Measurements from ENCODE around the gene BLTP3A.

The BLTP3A gene

GRCh38 chr6:34810936-34811632 lies 19.2 kb downstream of the BLTP3A start:
- no peak overlapping the region for H3K4me3 ChIP-seq (ENCODE audit: low read length in 2 of 2)
- H3K23ac ChIP-seq (ENCODE audit: low read depth, low read length, poor library complexity): no peak overlapping the region
- no peak for DNase-seq (ENCODE audit: low spot score)
- no peak overlapping the region for H3K27ac ChIP-seq (replicated peaks; ENCODE audit: low read length)
- no peak overlapping the region for H4K91ac ChIP-seq (ENCODE audit: low read depth, low read length, poor library complexity)
- H3K18ac ChIP-seq (ENCODE audit: low read length): no peak overlapping the region
- H2BK120ac ChIP-seq (ENCODE audit: low read depth, low read length): no peak overlapping the region
- no peak overlapping the region for H4K8ac ChIP-seq (ENCODE audit: low read depth, low read length)
- H3K4me1 ChIP-seq (ENCODE audit: control insufficient read depth in 2 of 2, insufficient read depth in 1 of 2, low read depth in 1 of 2, low read length in 2 of 2): no peaks in the 10 kb centered on the region
- no peak overlapping the region for H2AK5ac ChIP-seq (ENCODE audit: low read depth, low read length)
- H3K36me3 ChIP-seq (replicated peaks in 1 of 2; ENCODE audit: control insufficient read depth in 2 of 2, insufficient read depth in 2 of 2, low read length in 2 of 2): no peaks in the 10 kb centered on the region
- no peak overlapping the region for H3K14ac ChIP-seq (ENCODE audit: low read length)
- no peaks in the 10 kb centered on the region for H3K27me3 ChIP-seq (ENCODE audit: control insufficient read depth in 3 of 3, insufficient read depth in 3 of 3, low read depth in 1 of 3, low read length in 3 of 3)
- H3K9me3 ChIP-seq (replicated peaks in 1 of 2; ENCODE audit: control insufficient read depth in 2 of 2, insufficient read depth in 1 of 2, low read depth in 1 of 2, low read length in 2 of 2): no peaks in the 10 kb centered on the region
- H3K4ac ChIP-seq (ENCODE audit: low read length): no peak overlapping the region
- H2BK12ac ChIP-seq (ENCODE audit: low read length): no peak overlapping the region
- H3K4me2 ChIP-seq (ENCODE audit: insufficient read depth, low read length, poor library complexity, severe bottlenecking): no peak overlapping the region
- no peaks in the 10 kb centered on the region for H3K79me1 ChIP-seq (ENCODE audit: low read depth, low read length)
- H3K9ac ChIP-seq (ENCODE audit: low read depth, low read length, poor library complexity): no peak overlapping the region
- H2BK15ac ChIP-seq (ENCODE audit: low read length): no peak overlapping the region
- WGBS, 2 donors (ENCODE audit: extremely low coverage in 2 of 2, insufficient read length in 2 of 2, insufficient replicate concordance in 1 of 2): no CpG with 5 or more reads among the region's 5 CpGs
- no peak overlapping the region for H2BK5ac ChIP-seq (ENCODE audit: low read length)
- no peak overlapping the region for H2AFZ ChIP-seq (ENCODE audit: low read length)

GRCh38 chr6:34813028-34813713 lies 21.3 kb downstream of the BLTP3A start:
- no peaks in the 10 kb centered on the region for H3K27me3 ChIP-seq (ENCODE audit: control insufficient read depth in 3 of 3, insufficient read depth in 3 of 3, low read depth in 1 of 3, low read length in 3 of 3)
- no peak overlapping the region for H4K91ac ChIP-seq (ENCODE audit: low read depth, low read length, poor library complexity)
- no peaks in the 10 kb centered on the region for H3K79me1 ChIP-seq (ENCODE audit: low read depth, low read length)
- H3K27ac ChIP-seq (replicated peaks; ENCODE audit: low read length): no peak overlapping the region
- no peak overlapping the region for H3K23ac ChIP-seq (ENCODE audit: low read depth, low read length, poor library complexity)
- no peak overlapping the region for H3K4me2 ChIP-seq (ENCODE audit: insufficient read depth, low read length, poor library complexity, severe bottlenecking)
- H2AFZ ChIP-seq (ENCODE audit: low read length): no peak overlapping the region
- H3K4me1 ChIP-seq (ENCODE audit: control insufficient read depth in 2 of 2, insufficient read depth in 1 of 2, low read depth in 1 of 2, low read length in 2 of 2): no peaks in the 10 kb centered on the region
- H2BK120ac ChIP-seq (ENCODE audit: low read depth, low read length): no peak overlapping the region
- no peak overlapping the region for H4K8ac ChIP-seq (ENCODE audit: low read depth, low read length)
- no CpG with 5 or more reads among the region's 3 CpGs for WGBS, 2 donors (ENCODE audit: extremely low coverage in 2 of 2, insufficient read length in 2 of 2, insufficient replicate concordance in 1 of 2)
- no peaks in the 10 kb centered on the region for H3K9me3 ChIP-seq (replicated peaks in 1 of 2; ENCODE audit: control insufficient read depth in 2 of 2, insufficient read depth in 1 of 2, low read depth in 1 of 2, low read length in 2 of 2)
- no peak for DNase-seq (ENCODE audit: low spot score)
- no peak overlapping the region for H3K18ac ChIP-seq (ENCODE audit: low read length)
- no peak overlapping the region for H3K4ac ChIP-seq (ENCODE audit: low read length)
- H3K4me3 ChIP-seq (ENCODE audit: low read length in 2 of 2): no peak overlapping the region
- H3K14ac ChIP-seq (ENCODE audit: low read length): no peak overlapping the region
- no peak overlapping the region for H2BK5ac ChIP-seq (ENCODE audit: low read length)
- H3K9ac ChIP-seq (ENCODE audit: low read depth, low read length, poor library complexity): no peak overlapping the region
- H2BK12ac ChIP-seq (ENCODE audit: low read length): no peak overlapping the region
- no peak overlapping the region for H2BK15ac ChIP-seq (ENCODE audit: low read length)
- H3K36me3 ChIP-seq (replicated peaks in 1 of 2; ENCODE audit: control insufficient read depth in 2 of 2, insufficient read depth in 2 of 2, low read length in 2 of 2): peaks cover 0 to 2% of the 10 kb centered on the region in 2 donors
- H2AK5ac ChIP-seq (ENCODE audit: low read depth, low read length): no peak overlapping the region

GRCh38 chr6:34816635-34817301 lies 24.9 kb downstream of the BLTP3A start:
- H3K36me3 ChIP-seq (replicated peaks in 1 of 2; ENCODE audit: control insufficient read depth in 2 of 2, insufficient read depth in 2 of 2, low read length in 2 of 2): peaks cover 4 to 7% of the 10 kb centered on the region in 2 donors
- no peak overlapping the region for H3K4me3 ChIP-seq (ENCODE audit: low read length in 2 of 2)
- no peak overlapping the region for H2BK12ac ChIP-seq (ENCODE audit: low read length)
- H4K8ac ChIP-seq (ENCODE audit: low read depth, low read length): no peak overlapping the region
- no peak overlapping the region for H2AFZ ChIP-seq (ENCODE audit: low read length)
- H3K14ac ChIP-seq (ENCODE audit: low read length): no peak overlapping the region
- no peak overlapping the region for H2AK5ac ChIP-seq (ENCODE audit: low read depth, low read length)
- H3K18ac ChIP-seq (ENCODE audit: low read length): no peak overlapping the region
- no peak overlapping the region for H3K9ac ChIP-seq (ENCODE audit: low read depth, low read length, poor library complexity)
- H3K4ac ChIP-seq (ENCODE audit: low read length): no peak overlapping the region
- no peak overlapping the region for H2BK120ac ChIP-seq (ENCODE audit: low read depth, low read length)
- H3K27ac ChIP-seq (replicated peaks; ENCODE audit: low read length): no peak overlapping the region
- H2BK15ac ChIP-seq (ENCODE audit: low read length): no peak overlapping the region
- no peak overlapping the region for H3K4me2 ChIP-seq (ENCODE audit: insufficient read depth, low read length, poor library complexity, severe bottlenecking)
- no peak overlapping the region for H3K23ac ChIP-seq (ENCODE audit: low read depth, low read length, poor library complexity)
- no CpG with 5 or more reads among the region's 5 CpGs for WGBS, 2 donors (ENCODE audit: extremely low coverage in 2 of 2, insufficient read length in 2 of 2, insufficient replicate concordance in 1 of 2)
- no peak overlapping the region for H2BK5ac ChIP-seq (ENCODE audit: low read length)
- DNase-seq (ENCODE audit: low spot score): no peak
- no peaks in the 10 kb centered on the region for H3K27me3 ChIP-seq (ENCODE audit: control insufficient read depth in 3 of 3, insufficient read depth in 3 of 3, low read depth in 1 of 3, low read length in 3 of 3)
- H3K79me1 ChIP-seq (ENCODE audit: low read depth, low read length): no peaks in the 10 kb centered on the region
- no peaks in the 10 kb centered on the region for H3K4me1 ChIP-seq (ENCODE audit: control insufficient read depth in 2 of 2, insufficient read depth in 1 of 2, low read depth in 1 of 2, low read length in 2 of 2)
- no peaks in the 10 kb centered on the region for H3K9me3 ChIP-seq (replicated peaks in 1 of 2; ENCODE audit: control insufficient read depth in 2 of 2, insufficient read depth in 1 of 2, low read depth in 1 of 2, low read length in 2 of 2)
- H4K91ac ChIP-seq (ENCODE audit: low read depth, low read length, poor library complexity): no peak overlapping the region

GRCh38 chr6:34817446-34817845 lies 25.6 kb downstream of the BLTP3A start:
- DNase-seq (ENCODE audit: low spot score): no peak
- Histone ChIP-seq H4K8ac (ENCODE audit: low read depth, low read length) (no peak overlapping the region), H3K9me3 (replicated peaks in 1 of 2; ENCODE audit: control insufficient read depth in 2 of 2, insufficient read depth in 1 of 2, low read depth in 1 of 2, low read length in 2 of 2) (no peaks in the 10 kb centered on the region), H3K4me3 (ENCODE audit: low read length in 2 of 2) (no peak overlapping the region), H2AFZ (ENCODE audit: low read length) (no peak overlapping the region), H2BK12ac (ENCODE audit: low read length) (no peak overlapping the region), H3K27me3 (ENCODE audit: control insufficient read depth in 3 of 3, insufficient read depth in 3 of 3, low read depth in 1 of 3, low read length in 3 of 3) (no peaks in the 10 kb centered on the region), H3K4ac (ENCODE audit: low read length) (no peak overlapping the region), H4K91ac (ENCODE audit: low read depth, low read length, poor library complexity) (no peak overlapping the region), H3K18ac (ENCODE audit: low read length) (no peak overlapping the region), H2AK5ac (ENCODE audit: low read depth, low read length) (no peak overlapping the region), H2BK5ac (ENCODE audit: low read length) (no peak overlapping the region), H3K27ac (replicated peaks; ENCODE audit: low read length) (no peak overlapping the region), H2BK15ac (ENCODE audit: low read length) (no peak overlapping the region), H3K4me2 (ENCODE audit: insufficient read depth, low read length, poor library complexity, severe bottlenecking) (no peak overlapping the region), H3K9ac (ENCODE audit: low read depth, low read length, poor library complexity) (no peak overlapping the region), H3K36me3 (replicated peaks in 1 of 2; ENCODE audit: control insufficient read depth in 2 of 2, insufficient read depth in 2 of 2, low read length in 2 of 2) (peaks cover 4 to 13% of the 10 kb centered on the region in 2 donors), H2BK120ac (ENCODE audit: low read depth, low read length) (no peak overlapping the region), H3K79me1 (ENCODE audit: low read depth, low read length) (no peaks in the 10 kb centered on the region), H3K14ac (ENCODE audit: low read length) (no peak overlapping the region), H3K4me1 (ENCODE audit: control insufficient read depth in 2 of 2, insufficient read depth in 1 of 2, low read depth in 1 of 2, low read length in 2 of 2) (no peaks in the 10 kb centered on the region), H3K23ac (ENCODE audit: low read depth, low read length, poor library complexity) (no peak overlapping the region)
- WGBS, 2 donors (ENCODE audit: extremely low coverage in 2 of 2, insufficient read length in 2 of 2, insufficient replicate concordance in 1 of 2): no CpG with 5 or more reads among the region's 1 CpG
